ENCODE measurements around the gene TTC5.
"Not testable (repeated sequence)": the region's sequence is repeated elsewhere in the genome, so short reads cannot be mapped to it uniquely, and the experiment has no call there.

- not testable (repeated sequence) for TF ChIP-seq POLR2A, CTCF (IDR thresholded peaks at IDR 0.05)
Measured at GRCh38 chr14:20281998-20282397, 23.8 kb downstream of the TTC5 start.
